GM10847 (cell line): ENCODE results near the gene APH1B.

Source experiments
- POLR2A ChIP-seq: IDR thresholded peaks from 2 replicates; pipeline ENCODE4 v1.6.1; 2011; ENCODE audit not compliant: insufficient read length; ENCODE audit errors: extremely low read depth

APH1B gene

DNA sequence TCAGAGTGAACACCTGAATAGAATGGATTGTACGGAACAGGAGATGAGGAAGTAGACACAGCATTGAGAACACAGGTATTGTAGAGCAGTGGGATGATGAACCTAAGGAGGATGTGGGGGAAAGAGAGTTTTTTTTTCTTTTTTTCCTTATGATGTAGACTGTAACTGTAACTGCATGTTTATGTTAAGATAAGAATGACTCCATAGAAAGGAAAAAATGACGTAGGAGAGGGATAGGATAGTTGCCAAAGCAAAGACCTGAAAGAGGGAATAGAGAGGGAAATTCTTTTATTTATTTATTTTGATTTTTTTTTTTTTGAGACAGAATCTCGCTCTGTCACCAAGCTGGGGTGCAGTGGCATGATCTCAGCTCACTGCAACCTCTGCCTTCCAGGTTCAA lies 33.2 kb downstream of the APH1B start:
- TF ChIP-seq POLR2A = no peak

DNA sequence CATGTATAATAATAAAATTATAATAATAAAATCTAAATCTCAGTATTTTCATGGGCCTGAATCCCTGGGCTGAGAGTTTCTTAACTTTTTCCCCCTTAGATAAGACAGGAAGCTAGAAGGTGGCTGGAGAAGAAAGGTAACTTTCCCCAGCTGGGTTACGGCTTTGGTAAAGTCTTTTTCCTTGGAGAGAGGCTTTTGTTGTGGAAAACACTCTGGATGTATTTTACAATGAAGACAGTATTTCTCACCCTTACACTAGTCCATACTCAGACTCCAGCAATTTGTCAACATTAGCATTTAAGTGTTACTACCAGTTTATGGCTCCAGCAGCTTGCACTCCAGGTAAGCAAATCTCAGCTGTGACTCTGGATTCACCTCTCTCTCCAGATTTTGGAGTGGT lies 34.9 kb downstream of the APH1B start:
- no peak for TF ChIP-seq POLR2A

DNA sequence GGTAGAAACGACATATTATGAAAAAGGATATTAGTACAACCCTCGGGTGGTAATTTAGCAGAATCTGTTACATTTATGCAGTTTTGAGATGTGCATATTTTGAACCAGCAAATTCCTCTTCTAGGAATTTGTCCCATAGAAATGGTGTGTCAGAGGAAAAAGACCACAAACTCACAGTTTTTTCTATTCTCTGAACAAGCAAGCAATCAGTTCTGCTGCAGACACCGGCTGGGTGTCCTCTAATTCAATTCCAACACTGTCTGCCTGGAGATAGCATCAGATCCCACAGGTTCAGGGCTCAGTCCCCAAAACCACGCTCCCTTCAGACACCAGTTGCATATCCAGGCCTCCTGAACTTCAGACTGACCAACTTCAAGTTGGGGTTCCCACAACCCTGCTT lies 36.4 kb downstream of the APH1B start:
- TF ChIP-seq POLR2A = no peak

DNA sequence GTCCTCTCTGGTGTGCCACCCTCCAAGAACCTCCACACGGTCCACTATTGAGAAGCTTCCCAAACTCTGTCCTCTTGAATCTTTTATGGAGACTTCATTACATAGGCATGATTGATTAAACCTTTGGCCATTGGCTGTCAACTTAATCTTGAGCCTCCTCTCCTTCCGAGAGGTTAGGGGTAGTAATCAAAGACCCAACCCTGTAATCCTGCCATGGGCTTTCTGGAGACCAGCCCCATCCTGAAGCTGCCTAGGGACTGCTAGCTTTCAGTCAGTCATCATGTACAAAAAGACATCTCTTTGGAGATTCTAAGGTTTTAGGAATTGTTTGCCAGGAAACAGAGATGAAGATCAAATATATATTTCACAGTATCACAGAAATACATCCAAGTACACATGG lies 37.0 kb downstream of the APH1B start:
- no peak for TF ChIP-seq POLR2A

DNA sequence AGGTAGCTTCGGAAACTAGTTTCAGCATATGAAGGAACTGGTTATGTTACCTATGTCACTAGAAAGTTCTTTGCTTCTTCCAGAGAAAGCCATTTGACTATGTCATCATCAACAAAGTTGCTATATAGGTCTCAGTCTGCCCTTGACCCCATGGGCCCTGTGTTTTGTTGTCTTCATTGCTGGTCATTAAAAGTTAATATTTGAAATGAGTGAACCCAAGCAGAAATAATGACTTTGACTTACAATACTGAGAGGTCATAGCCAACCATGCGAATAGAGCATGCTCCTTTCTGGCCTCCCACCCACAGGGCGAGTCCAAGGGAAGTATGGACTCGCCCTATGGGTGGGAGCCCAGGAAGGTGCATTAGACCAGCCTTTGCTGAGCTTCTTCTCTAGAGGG lies 40.9 kb downstream of the APH1B start:
- no peak for TF ChIP-seq POLR2A

DNA sequence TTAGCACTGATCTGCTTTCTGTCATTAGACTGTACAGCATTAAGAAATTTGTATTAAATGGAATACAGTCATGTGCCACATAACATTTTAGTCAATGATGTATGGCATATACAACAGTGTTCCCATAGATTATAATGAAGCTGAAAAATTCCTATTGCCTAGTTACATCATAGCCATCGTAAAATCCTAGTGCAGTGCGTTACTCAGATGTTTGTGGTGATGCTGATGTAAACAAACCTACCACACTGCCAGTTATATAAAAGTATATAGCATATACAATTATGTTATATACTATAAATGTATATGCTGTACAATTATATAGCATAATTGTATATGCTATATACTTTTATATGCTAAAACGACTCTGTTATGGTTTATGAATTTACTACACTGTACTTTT lies 41.7 kb downstream of the APH1B start:
- no peak for TF ChIP-seq POLR2A

DNA sequence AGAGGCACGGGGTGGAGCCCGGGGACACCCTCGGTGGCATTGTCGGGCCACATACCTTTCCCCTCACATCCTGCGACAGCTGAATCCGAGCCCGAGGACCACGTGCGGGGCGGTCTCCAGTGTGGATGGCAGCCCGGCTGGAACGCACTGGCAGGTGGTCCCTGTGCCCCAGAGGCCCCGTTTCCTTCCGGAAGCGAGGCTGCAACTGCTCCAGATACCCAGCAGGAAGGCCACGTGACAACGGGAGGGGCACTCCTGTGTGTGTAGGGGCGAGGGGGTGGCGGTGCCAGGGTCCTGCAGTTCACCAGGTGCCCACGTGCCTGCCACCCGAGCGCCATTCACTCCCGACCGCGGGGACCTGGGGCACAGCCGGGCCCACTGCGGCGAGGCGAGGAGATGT lies 44.1 kb downstream of the APH1B start:
- no peak for TF ChIP-seq POLR2A

DNA sequence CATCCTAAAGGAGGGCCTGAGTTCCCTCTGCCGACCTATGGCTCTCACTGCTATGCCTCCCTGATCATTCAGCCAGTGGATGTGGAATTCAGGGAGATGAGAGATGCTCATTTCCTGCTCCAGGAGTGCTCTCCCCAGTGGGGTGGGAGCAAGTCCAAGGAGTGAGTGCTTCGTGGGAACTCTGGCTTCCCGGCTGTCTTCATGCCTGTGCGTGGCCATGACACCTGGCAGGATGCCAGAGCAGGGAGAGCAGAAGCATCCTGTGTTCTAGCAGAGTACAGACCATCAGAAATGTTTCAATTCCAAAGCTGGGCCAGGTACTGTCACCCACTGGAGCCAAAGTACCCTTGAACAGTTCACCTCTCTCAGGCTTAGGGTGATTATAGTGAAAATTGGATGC lies 45.1 kb downstream of the APH1B start:
- no peak for TF ChIP-seq POLR2A

DNA sequence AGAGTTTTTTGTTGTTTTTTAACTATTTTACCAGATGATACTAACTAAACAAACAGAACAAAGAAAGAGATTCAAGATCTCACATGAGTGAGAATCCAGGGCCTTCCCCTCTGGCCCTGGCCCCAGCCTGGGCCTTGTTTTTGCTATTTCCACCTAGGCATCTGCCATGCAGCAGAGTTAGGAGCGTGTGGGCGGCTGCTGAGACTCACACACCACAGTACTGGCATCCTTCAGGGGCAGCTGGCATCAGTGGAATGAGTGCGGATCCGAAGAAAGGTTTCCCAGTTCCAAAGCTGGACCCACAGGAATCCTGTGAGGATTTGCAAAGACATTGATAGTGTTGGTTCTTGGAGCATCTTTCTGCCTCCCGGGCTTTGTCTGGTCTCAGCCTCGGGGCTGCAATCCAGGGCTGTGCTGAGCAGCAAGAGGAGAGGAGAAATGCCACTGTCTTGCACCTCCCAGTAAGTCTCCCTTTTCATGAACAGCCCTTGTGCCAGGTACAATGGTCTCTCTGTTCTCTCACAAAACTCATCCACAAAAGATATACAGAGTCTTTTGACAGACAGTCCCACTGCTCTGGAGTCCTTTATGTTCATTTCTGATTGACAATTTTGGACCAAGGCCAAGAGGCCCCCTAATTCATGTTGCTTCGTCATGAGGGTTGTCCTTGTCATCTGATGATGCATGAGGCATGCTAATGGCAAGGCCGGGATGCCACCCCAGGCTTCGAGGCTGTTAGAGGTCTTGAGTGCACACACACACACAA lies 46.6 kb downstream of the APH1B start:
- TF ChIP-seq POLR2A = no peak

DNA sequence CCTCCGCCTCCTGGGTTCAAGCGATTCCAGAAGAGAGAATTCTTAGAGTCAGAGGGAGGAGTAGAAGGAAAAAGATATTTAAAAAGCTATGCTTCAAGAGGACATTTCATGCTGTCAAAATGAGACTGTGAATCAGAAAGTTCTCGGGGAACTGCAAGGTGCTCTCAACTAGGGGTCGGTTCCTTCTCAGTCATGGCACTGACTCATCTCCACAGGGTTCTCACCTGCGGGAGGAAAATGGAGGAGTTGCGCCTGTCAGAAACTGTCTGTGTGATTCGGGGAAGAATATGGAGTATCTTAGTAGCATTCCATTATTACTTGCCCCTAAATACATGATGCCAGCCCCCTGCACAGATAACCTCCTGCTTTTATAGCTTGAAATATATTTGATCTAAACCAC lies 47.4 kb downstream of the APH1B start:
- TF ChIP-seq POLR2A = no peak

DNA sequence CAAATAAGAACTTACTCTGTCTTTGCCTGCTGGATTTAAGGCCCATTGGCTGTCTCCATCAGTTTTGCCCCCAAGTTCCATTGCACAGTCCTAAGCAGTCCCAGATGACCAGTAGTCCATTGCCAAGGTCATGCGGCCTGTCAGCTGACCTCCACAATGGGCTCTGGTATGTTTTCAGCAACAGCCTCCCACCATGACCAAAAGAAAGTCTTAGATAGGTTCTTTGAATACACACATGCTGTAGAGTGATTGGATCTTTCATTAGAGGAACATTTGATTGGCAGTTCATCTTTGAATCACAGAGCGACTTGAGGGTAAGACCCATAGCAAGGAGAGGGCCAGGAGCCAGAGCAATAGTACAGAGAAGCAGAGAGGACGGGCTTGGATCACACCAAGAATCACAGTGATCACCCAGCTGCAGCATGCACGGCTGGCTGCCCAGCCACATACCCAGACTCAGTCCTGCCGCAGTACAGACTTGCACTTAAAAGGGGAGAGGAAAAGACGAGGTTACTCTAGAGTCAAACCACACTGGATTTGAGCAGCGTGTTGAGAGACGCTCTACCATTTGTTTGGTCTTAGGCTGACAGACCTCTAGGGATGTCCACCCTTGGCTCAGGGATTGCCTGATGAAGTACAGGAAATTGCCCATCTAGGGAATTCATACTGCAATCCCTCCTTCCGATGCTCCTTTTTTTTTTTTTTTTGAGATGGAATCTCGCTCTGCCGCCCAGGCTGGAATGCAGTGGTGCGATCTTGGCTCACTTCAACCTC lies 50.4 kb downstream of the APH1B start:
- no peak for TF ChIP-seq POLR2A

DNA sequence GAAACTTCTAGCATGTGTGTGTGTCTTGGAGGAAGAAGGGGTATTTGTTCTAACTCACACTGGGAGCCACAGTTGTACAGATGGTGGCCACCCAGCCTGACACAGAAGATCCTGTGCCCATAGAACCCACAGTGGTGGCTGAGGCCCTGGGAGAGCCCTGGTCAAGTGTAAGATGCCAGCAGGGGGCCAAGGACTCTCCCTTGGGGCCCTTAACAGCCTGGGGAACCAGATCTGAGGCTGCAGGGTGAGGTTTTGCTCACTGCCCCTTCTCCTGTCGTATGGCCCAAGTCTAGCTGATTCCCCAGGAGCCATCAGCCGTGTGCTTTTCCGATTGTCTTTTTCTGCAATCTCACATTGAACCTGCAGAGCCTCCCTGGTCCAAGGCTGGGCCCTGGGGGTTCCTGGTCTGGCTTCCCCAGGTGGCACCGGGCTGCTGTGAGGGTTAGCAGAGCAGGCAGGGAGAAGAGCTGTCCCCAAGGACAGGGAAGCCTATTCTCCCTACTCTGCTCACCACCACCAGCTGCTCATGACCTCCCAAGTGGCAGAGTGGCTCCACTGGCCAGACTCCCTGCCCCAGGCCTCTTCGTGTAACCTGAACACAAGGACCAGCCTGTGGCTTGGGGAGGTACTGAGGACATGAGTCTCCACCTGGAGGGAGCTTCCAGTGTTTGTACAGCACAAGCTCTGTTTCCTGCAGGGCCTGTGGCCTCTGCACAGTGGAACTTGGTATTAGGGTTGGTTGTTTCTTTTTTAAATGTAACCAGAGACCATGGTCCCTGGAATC lies 52.4 kb downstream of the APH1B start:
- no peak for TF ChIP-seq POLR2A

DNA sequence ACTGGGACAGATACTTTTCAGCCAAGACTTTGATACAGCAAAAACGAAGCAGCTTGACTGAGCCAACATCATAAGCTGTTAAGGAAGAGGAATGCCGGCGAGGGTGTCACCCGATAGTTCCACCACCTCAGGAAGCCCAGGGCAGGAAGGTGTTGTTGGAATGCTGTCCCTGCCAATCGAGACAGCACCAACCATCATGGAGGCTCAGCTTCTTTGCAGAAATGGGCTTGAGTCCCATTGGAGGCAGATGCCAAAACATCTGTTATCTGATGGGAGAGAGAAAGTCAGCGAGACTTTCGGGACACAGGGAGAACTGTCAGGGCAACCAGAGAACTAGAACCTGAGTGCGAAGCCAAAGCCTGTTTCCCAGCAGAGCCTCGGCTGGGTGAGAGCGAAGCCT lies 53.5 kb downstream of the APH1B start:
- no peak for TF ChIP-seq POLR2A

DNA sequence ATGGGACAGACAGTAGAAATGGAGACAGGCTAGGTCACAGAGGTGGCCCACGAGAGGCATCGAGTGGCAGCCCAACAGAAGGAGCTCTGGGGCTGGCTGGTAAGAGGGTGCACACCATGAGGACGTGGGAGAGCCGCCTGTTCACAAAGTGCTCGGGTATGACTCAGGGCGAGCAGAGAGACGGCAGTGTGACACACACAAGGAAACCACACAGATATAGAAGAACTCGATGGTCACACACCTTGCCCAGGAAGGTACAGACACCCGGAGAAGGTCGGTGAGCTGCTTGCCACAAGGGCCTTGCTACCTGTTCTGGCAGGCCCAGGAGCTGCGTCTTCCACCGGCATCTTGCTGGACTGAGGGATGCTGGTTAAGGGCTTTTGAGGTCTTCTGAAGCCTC lies 54.1 kb downstream of the APH1B start:
- no peak for TF ChIP-seq POLR2A

DNA sequence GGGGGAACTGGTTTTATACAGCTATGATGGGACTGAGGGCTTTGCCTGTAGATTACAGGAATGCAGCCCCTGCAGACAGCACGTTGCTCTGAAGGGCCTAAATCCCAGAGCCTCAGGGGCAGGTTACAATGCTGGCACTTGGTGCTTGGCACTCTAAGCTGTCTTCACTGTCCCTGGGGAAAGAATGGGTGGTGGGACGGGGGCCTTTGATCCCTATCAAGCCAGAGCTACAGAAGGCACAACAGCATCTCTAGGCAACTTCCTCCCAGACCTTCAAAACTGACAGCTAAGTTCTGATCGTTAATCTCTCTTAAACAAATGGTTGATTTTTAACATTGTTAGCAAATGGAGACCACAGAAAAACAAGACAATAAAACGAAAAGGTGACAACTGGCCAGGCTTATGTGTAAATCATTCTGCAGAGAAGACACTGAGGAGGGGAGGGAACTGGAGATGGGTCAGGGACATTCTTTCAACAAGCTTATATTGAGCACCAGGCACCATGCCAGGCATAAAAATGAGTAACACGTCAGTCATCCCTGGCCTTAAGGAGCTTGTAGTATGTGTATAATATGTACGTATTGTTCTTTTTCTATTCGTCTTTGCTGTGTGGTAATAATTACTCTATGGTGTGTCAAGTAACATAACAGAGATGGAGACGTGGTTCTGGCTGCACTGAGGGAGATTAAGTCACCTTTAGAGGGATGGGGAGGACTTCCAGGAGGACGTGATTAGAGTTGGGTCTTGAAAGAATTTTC lies 55.1 kb downstream of the APH1B start:
- no peak for TF ChIP-seq POLR2A
